Vagina (tissue), 2 donors: ENCODE data around the gene ZNF221. TPM values are rescaled to one million over a fixed set of nuclear protein-coding genes. Genes with fewer than 3 reads are reported as not detected.

ENCODE experiments used
- DNase-seq, 2 donors: peaks; one replicate each; pipeline ENCODE4 v3.0.0-alpha.2; 2017; ENCODE audit errors: extremely low spot score in 2 of 2
- H3K27ac ChIP-seq: fragments of 200-600 bp; sonication (generic); one replicate; pipeline ENCODE4 v1.5.1; 2019
- H3K27me3 ChIP-seq: fragments of 200-600 bp; sonication (generic); one replicate; pipeline ENCODE4 v1.5.1; 2019
- H3K36me3 ChIP-seq, 2 donors: fragments of 200-600 bp; sonication (generic); one replicate each; pipeline ENCODE4 v1.5.1; 2017 to 2019
- H3K4me1 ChIP-seq: fragments of 200-600 bp; sonication (generic); one replicate; pipeline ENCODE4 v1.5.1; 2019
- H3K4me3 ChIP-seq, 2 donors: fragments of 200-600 bp; sonication (generic); 1 replicate in 1 of 2; 2 replicates in 1 of 2; pipeline ENCODE4 v1.5.1; 2016 to 2019
- H3K9me3 ChIP-seq: fragments of 200-600 bp; sonication (generic); one replicate; pipeline ENCODE4 v1.5.1; 2019
- CTCF ChIP-seq, 3 experiments: fragments of 450-650 bp in 2 of 3; fragments of 200-600 bp in 1 of 3; sonication (generic) in 1 of 3; IDR thresholded peaks; one replicate each; pipeline ENCODE4 v1.5.1; 2017 to 2019; ENCODE audit warnings: antibody characterized with exemption in 3 of 3, mild to moderate bottlenecking in 2 of 3, moderate library complexity in 2 of 3
- POLR2A ChIP-seq, 2 donors: fragments of 450-650 bp; IDR thresholded peaks; one replicate each; pipeline ENCODE4 v1.6.1; 2017; ENCODE audit warnings: antibody characterized with exemption in 2 of 2, mild to moderate bottlenecking in 2 of 2, moderate library complexity in 2 of 2
- POLR2AphosphoS5 ChIP-seq, 2 donors: sonication (generic); formaldehyde crosslinking; IDR thresholded peaks; one replicate each; pipeline ENCODE4 v1.9.0; 2017; ENCODE audit warnings: antibody characterized with exemption in 2 of 2, mild to moderate bottlenecking in 2 of 2, low read depth in 1 of 2; ENCODE audit not compliant: insufficient read depth in 1 of 2
- intact Hi-C: fragments of 100-400 bp; cut with DNase I; formaldehyde crosslinking; loops from one replicate; pipeline ENCODE4 v1.15.1; 2023
- total RNA-seq: library from RNA; depleted of rRNA; stranded (reverse); fragments of >200 nt; gene quantifications from one replicate; pipeline ENCODE4 v1.2.3, GENCODE V29; 2016

Gene ZNF221
- total RNA-seq, 1 donor from 2014 or later: 2.7 TPM

- no peak overlapping the region for H3K27ac ChIP-seq
- no peak for DNase-seq
- TF ChIP-seq CTCF (IDR thresholded peaks at IDR 0.05) (no peak), POLR2A (IDR thresholded peaks at IDR 0.05) (no peak), POLR2AphosphoS5 (IDR thresholded peaks at IDR 0.05; ENCODE audit: insufficient read depth in 1 of 2, low read depth in 1 of 2) (no peak)
- intact Hi-C loops: no loop called here
- H3K4me1 ChIP-seq: no peaks in the 10 kb centered on the region
- H3K36me3 ChIP-seq: peaks cover 30 to 100% of the 10 kb centered on the region in 2 donors
- peaks cover 13% of the 10 kb centered on the region for H3K9me3 ChIP-seq
- H3K27me3 ChIP-seq: no peaks in the 10 kb centered on the region
- no peak overlapping the region for H3K4me3 ChIP-seq
These were observed 27.2 kb upstream of the ZNF221 start for GRCh38 chr19:43923875-43924274.

- intact Hi-C loops: no loop called here
- peaks cover 12 to 94% of the 10 kb centered on the region in 2 donors for H3K36me3 ChIP-seq
- no peak for TF ChIP-seq POLR2AphosphoS5 (IDR thresholded peaks at IDR 0.05; ENCODE audit: insufficient read depth in 1 of 2, low read depth in 1 of 2)
- no peak for TF ChIP-seq POLR2A (IDR thresholded peaks at IDR 0.05)
- TF ChIP-seq CTCF (IDR thresholded peaks at IDR 0.05): no peak
These were observed 22.2 kb upstream of the ZNF221 start for GRCh38 chr19:43928820-43929219.

GRCh38 chr19:43934055-43934984, 16.7 kb upstream of the ZNF221 start:
- no peak for DNase-seq
- Histone ChIP-seq H3K4me3 (peak overlapping the region; percentile 73 to 74), H3K9me3 (no peaks in the 10 kb centered on the region), H3K27me3 (no peaks in the 10 kb centered on the region), H3K36me3 (peaks cover 0 to 39% of the 10 kb centered on the region in 2 donors), H3K4me1 (peaks cover 20% of the 10 kb centered on the region), H3K27ac (peak overlapping the region; percentile 82)
- intact Hi-C loops: loop anchor here (10.0 kb wide), 1 partner anchor 110 kb away; the partner anchor contains the start of gene ZNF283
- TF ChIP-seq POLR2A (IDR thresholded peaks at IDR 0.05): no peak
- TF ChIP-seq POLR2AphosphoS5 (IDR thresholded peaks at IDR 0.05; ENCODE audit: insufficient read depth in 1 of 2, low read depth in 1 of 2): no peak
- no peak for TF ChIP-seq CTCF (IDR thresholded peaks at IDR 0.05)

More at GRCh38 chr19:43928820-43929219, 22.2 kb upstream of the ZNF221 start:
- Histone ChIP-seq H3K4me1 (peaks cover 11% of the 10 kb centered on the region), H3K27me3 (no peaks in the 10 kb centered on the region), H3K27ac (no peak overlapping the region), H3K4me3 (no peak overlapping the region), H3K9me3 (no peaks in the 10 kb centered on the region)
- no peak for DNase-seq

GRCh38 chr19:43934985-43935708, 15.9 kb upstream of the ZNF221 start, which contains the start of gene ZNF45:
Gene ZNF45 (minus strand): TSS chr19:43935282. CDS start chr19:43922185, 13,097 bp downstream.
- peaks cover 0 to 30% of the 10 kb centered on the region in 2 donors for H3K36me3 ChIP-seq
- H3K27me3 ChIP-seq: no peaks in the 10 kb centered on the region
- no peaks in the 10 kb centered on the region for H3K9me3 ChIP-seq
- intact Hi-C loops: loop anchor here (10.0 kb wide), 1 partner anchor 110 kb away; the partner anchor contains the start of gene ZNF283
- no peak for TF ChIP-seq CTCF (IDR thresholded peaks at IDR 0.05)
- peak; percentile 78 to 91 for TF ChIP-seq POLR2AphosphoS5 (IDR thresholded peaks at IDR 0.05; ENCODE audit: insufficient read depth in 1 of 2, low read depth in 1 of 2)
- peak in 1 of 2 donors; percentile 90 for DNase-seq
- peaks cover 20% of the 10 kb centered on the region for H3K4me1 ChIP-seq
- peak within 1 kb of the TSS; percentile 73 to 74 for H3K4me3 ChIP-seq
- H3K27ac ChIP-seq: peak within 1 kb of the TSS; percentile 82
